GM12872 (cell line): ENCODE measurements around the gene CUTC.

Experiments used
- CTCF ChIP-seq: IDR thresholded peaks from 3 replicates; pipeline ENCODE4 v1.5.1; 2011; ENCODE audit warnings: low read depth, mild to moderate bottlenecking, low read length, moderate library complexity; ENCODE audit not compliant: insufficient read depth

Gene CUTC

GRCh38 chr10:99748823-99749451 lies 16.9 kb downstream of the CUTC start:
- no peak for TF ChIP-seq CTCF

- no peak for TF ChIP-seq CTCF
Measured at GRCh38 chr10:99750641-99751040, 18.6 kb downstream of the CUTC start.

- TF ChIP-seq CTCF: no peak
Measured at GRCh38 chr10:99754670-99755069, 22.6 kb downstream of the CUTC start.

DNA sequence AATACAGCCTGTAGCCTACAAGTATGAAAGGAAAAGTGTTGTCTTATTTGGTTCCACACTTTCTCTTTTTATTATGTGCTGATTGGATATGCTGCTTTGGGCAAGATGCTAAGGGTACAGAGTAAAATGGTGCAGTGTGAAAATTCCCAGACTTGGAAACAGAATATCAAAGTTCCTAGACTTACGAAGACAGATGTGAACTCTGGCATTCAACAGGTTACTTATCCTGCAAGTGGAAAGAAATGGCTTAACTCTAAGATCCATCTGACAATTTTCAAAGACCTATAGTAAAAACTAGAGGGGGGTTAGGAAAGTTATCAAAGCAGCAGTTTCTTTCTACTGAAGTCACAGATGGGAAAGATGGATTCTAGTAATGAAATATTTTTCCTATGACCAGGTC lies 24.1 kb downstream of the CUTC start:
- TF ChIP-seq CTCF: no peak

DNA sequence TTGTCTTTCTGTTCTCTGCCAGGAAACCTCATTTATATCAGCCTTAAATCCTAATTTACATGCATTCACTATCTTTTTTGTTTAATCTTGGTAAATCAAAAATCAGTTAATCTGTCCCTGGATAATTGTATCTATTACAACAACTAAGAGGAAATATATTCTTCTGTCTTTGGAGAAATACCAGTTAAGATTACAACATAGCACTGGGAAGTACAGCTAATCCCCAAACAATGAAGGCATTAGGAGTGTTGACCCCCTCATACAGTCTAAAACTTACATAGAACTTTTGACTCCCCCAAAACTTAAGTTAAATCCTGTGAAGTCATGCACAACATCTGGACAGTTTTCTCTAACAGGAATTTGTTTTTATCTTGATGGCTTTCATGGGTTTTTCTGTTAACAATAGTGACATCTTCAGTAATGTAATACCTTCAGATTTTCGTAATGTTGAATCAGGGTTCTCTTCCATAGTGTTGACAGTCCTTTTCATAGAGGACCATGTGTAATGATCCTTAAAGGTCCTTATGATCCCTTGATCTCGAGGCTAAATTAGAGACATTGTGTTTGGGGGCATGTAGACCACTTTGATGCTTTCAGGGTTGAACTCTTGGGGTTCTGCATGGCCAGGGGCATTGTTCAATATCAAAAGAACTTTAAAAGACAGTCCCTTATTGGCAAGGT lies 26.3 kb downstream of the CUTC start:
- no peak for TF ChIP-seq CTCF

- no peak for TF ChIP-seq CTCF
Measured at GRCh38 chr10:99760321-99760720, 28.3 kb downstream of the CUTC start.

- TF ChIP-seq CTCF: no peak
Measured at GRCh38 chr10:99761365-99761764, 29.3 kb downstream of the CUTC start.
